HG03108 (cell line): Measurements from ENCODE around the gene GRAMD2B.

Source experiments
- ATAC-seq: cut with Tn5 transposase; IDR thresholded peaks from one replicate; pipeline ENCODE4 v1.9.1; 2021; ENCODE audit warnings: moderate library complexity; ENCODE audit not compliant: unreplicated experiment

GRAMD2B gene

DNA sequence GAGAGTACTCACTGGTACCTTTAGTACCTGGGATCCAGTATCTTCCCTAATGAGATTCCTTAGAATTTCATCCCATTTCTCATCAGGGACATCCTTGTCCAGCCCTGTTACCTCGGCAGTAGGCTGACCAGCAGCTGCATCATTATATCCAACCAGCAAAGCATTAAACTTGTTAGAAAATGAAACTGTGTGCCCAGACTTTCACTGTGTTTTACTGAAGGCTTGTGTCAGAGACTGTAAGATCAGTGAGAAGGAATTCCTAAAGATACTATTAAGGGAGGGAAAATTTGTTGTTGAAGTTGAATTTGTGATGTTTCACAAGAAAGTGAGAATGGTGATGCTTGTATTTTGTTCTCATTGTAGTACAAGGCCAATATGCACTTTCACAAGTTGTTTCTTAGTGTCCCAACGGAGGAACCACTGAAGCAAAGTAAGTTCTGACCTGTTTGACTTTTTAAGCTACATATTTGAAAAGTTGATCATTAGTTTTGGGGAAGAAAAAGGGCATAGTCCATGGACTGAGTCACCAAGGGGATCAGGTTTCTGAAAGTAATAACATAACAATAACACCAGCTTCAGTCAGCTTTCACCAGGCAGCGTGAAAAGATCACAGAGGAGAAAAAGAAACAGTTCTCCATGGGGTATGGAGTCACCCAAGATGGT, 48.8 kb downstream of the GRAMD2B start:
- ATAC-seq, result no peak

DNA sequence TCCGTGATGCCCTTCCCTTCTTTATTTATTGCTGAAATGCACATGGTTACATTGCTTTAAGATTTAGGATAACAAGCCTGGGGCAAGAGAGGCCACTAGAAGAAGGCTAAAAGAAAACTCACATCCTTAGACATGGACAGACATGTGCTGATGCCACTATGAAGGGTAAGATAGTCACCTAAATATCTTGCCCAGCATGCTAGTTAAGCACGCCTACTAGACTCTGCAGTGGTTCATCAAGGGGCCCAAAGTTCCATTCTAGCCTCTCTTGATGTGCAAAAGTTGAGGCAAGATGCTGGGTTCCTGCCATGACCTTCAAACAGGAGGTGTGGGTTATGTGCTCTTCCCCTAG, 49.3 kb downstream of the GRAMD2B start:
- no peak for ATAC-seq

DNA sequence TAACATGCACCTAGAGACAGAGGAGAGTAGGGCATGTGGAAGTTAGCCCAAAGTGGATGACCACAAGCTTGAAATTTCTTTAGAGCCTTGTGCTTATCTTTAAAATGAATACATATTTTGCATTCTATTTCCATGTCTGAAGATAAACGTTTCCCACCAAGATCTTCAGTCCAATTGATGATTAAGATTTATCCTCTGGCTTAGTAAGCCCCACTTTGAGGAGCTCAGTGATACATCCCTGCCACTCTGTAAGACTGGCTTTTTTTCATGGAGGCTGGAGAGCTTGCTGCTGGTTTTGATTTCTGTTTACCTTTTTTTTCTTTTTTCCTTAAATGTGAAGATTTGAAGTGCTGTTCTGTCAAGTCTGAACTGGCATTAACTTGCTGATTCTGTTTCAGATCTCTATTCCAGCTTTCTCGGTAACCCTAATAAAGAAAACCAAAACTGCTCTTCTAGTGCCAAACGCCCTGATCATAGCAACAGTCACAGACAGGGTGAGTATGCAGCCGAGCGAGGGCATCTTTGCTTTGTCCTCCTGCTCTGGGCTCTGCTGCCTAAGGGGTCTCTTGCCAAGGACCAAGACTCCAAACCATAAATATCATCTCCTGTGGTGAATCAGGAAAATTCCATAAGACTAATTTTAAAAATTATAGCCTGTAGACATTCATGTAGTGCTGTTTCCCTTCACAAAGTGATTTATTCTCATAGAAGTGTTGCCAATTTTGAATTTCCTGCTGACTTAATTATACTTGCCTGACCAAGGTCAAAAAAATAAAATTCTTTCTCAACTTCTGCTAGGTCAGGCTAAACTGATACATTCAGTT, 54.3 kb downstream of the GRAMD2B start:
- ATAC-seq, result no peak

DNA sequence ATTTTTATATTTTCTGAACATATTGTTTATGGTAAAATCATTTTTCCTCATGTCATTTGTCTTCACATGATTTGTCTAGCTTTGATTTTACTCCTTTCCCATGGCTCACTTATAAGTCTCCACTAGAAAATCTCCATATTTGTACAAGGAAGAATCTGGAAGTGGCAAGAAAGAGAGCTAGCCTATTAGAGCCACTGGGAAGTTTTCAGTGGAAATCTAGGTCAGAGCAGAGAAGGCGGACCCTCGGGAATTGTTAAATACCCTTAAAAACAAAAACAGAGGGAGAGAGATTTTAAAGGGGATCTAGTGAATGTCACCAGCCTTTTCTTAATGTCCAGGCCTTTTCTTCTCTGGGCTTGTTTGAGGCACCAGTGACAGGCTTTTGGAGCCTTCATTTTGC, 56.6 kb downstream of the GRAMD2B start:
- no peak for ATAC-seq

- ATAC-seq, result no peak
Observed at GRCh38 chr5:126480824-126481223, 57.6 kb downstream of the GRAMD2B start.

DNA sequence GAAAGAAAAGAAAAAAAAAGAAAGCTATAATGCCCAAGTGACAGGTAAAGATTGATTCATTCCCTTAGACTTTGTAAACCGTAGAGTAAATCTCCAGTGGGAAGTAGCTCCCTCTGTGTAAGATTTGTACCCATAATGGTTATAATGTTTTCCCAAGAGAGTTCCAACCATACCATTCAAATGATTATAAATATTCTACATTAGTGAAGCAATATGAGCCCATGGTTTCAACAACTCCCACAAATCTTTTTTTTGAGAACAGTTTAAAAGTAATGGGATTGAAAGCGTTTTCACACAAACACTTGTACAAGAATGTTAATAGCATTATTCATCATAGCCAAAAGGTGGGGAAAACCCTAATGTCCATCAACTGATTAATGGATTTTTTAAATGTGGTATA, 58.0 kb downstream of the GRAMD2B start:
- no peak for ATAC-seq

- ATAC-seq, result no peak
Observed at GRCh38 chr5:126482591-126482990, 59.4 kb downstream of the GRAMD2B start.

GRCh38 chr5:126483156-126483555, 59.9 kb downstream of the GRAMD2B start:
- no peak for ATAC-seq

DNA sequence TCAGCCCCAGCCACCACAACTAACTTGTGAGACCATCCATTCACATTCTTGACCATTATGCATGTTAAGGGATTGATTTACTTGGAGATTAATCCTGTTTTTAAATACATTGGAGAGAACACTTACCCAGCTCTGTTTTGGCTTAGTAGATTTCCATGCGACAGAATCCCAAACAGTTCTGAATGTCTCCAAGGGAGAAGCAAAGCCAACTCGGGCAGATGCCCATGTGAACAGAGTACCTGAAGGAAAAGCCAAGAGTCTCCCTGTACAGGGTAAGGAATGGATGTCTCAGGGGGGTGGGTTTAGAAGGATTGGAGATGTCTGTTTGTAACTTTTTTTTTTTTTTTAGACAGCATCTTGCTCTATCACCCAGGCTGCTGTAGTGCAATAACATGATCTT, 61.0 kb downstream of the GRAMD2B start:
- ATAC-seq, result no peak

DNA sequence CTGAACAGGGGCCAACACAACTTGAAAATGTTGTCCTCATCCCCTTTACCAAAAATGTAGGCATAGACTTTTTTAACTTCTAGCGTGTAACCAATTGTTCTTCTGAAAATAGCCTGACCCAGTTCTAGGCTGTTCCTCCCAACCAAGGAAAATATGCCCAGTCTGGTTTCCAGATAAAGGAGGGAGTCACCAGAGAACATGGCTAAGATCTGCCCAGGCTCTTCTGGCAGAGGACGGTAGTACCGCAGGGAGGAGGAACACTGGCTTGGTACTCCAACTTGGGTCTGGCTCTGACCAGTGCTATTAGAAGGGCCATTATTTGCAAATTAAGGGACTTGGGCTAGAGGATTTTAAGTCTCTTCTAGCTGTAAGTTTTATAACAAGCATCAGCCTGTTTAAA, 63.1 kb downstream of the GRAMD2B start:
- ATAC-seq, result no peak

DNA sequence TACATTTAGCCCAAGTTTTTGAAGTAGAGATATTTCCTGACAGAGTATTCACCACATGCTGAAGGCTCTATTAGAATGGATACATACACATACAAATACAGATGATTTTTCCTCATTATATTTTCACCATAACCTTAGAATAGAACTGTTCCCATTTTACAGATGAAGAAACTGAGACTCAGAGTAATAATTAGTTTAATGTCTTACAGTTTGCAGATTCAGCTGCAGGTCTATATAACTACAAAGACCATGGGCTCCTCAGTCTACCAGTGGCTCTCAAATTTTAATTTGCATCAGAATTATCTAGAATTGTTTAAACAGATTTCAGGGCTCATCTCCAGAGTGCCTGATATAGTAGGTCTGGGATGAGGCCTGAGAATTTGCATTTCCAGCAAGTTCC, 64.4 kb downstream of the GRAMD2B start:
- no peak for ATAC-seq

GRCh38 chr5:126488443-126489065, 65.3 kb downstream of the GRAMD2B start:
- no peak for ATAC-seq

- ATAC-seq, result no peak
Observed at GRCh38 chr5:126490167-126490940, 67.1 kb downstream of the GRAMD2B start.

GRCh38 chr5:126492939-126493338, 69.7 kb downstream of the GRAMD2B start:
- no peak for ATAC-seq

GRCh38 chr5:126494393-126494792, 71.2 kb downstream of the GRAMD2B start:
- no peak for ATAC-seq

DNA sequence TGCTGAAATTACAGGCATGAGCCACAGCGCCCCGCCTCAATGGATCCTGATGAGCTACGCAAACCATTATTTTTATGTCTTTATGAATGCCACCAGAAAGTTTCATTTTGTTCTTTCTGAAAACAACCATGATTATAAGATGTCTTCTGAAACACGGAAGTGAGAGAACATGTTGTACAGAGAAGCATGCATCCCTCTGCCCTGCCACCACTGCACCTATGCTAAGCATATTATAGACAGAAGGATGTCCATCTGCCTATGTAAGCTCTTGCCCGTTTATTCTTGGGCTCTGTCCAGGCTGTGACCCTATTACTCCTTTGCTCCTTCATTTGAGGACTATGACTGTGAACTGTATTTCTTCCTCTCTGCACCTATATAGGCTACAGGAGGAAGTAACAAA, 74.3 kb downstream of the GRAMD2B start:
- ATAC-seq, result no peak

- ATAC-seq, result no peak
Observed at GRCh38 chr5:126499278-126499677, 76.1 kb downstream of the GRAMD2B start.

GRCh38 chr5:126499853-126500342, 76.7 kb downstream of the GRAMD2B start:
- no peak for ATAC-seq

DNA sequence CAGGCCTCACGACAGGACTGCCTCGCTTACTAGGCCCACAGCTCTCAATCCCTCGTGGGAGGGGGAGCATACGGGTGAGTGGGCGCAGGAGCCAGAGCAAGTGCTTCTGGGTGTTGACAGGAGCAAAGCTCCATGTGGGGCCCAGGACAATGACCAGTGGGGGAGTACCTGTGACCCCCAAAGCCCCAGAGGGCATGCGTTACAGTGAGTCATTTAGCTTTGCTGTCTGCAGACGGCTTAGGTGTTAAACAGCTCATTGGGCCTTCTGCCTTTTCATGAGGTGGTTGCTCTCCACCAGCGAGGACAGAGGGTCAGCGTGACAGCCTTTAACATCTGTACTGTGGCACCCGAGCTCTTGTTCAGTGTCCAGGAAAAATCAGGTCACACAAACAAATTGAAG, 78.2 kb downstream of the GRAMD2B start:
- ATAC-seq, result no peak

- no peak for ATAC-seq
Observed at GRCh38 chr5:126503602-126504104, 80.4 kb downstream of the GRAMD2B start.

- no peak for ATAC-seq
Observed at GRCh38 chr5:126506079-126506478, 82.9 kb downstream of the GRAMD2B start.
